ENCODE data around the gene IL18RAP. TPM values are rescaled to one million over a fixed set of nuclear protein-coding genes. Genes with fewer than 3 reads are reported as not detected.

IL18RAP gene
- total RNA-seq, 1 experiment from 2014 or later = not detected

DNA sequence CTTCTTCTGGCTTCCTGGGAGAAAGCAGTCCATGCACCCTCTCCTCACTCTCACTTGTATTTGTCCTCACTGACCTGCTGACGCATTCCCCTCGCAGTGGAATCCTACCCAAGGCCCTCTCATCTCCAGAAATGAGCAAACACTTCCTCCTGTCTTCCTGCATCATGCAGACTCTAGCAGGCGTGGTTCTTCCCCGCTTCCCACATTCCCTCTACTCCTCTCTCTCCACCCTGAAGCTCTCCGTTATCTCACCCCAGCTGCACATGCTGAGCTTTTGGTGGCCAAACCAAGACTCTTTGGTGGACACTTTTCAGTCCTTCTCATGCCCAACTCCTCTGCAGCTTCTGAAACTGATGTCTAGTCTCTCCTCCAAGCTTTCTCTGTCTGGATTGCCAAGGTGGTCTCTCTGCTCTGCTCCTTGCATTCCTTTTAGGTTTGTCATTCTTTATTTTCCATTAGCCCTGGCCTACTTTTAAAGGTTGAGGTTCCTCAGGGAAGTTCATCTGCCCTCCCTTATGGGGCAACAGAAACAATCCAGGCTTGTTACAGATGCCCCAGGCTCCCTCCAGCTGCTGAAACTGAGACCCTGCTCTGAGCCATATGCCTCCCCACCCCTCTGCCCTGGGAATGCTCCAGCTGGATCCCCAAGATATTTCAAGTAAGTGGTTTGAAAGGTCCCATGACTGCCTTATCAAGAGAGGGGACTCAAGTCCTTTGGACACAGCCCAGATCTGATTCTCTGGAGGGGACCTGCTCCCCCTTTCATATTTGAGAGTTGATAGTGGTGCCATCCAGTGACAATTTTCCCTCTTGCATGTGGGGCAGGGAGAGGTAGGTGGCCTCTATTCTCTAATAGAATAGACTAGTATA is 835 bp upstream of the IL18RAP start:
- Histone ChIP-seq H3K4me2 (ENCODE audit: insufficient read depth, insufficient read length, low read length) (no peak overlapping the region), H2BK120ac (ENCODE audit: low read depth, low read length, poor library complexity, severe bottlenecking) (no peak overlapping the region), H4K91ac (ENCODE audit: insufficient read length, low read depth, low read length) (no peak overlapping the region), H4K20me1 (ENCODE audit: control insufficient read depth, insufficient read depth, insufficient read length) (no peaks in the 10 kb centered on the region), H3K9ac (ENCODE audit: extremely low read depth, insufficient read length, low read length) (no peak overlapping the region), H3T11ph (ENCODE audit: low read length) (no peak overlapping the region), H3K18ac (ENCODE audit: insufficient read length, low read depth, low read length) (no peak overlapping the region), H3K4ac (ENCODE audit: low read depth, low read length) (no peak overlapping the region), H2BK15ac (ENCODE audit: low read depth, low read length) (no peak overlapping the region), H3K27me3 (ENCODE audit: insufficient read depth, low read length) (no peaks in the 10 kb centered on the region), H3K79me1 (ENCODE audit: insufficient read depth, low read depth, low read length, poor library complexity, severe bottlenecking) (no peaks in the 10 kb centered on the region), H3K4me1 (ENCODE audit: insufficient read depth, low read length) (no peaks in the 10 kb centered on the region), H3K14ac (ENCODE audit: insufficient read depth, low read length) (no peak overlapping the region), H3K9me3 (ENCODE audit: control insufficient read depth, low read depth, low read length) (no peaks in the 10 kb centered on the region), H4K5ac (ENCODE audit: insufficient read length, low read depth, low read length) (no peak overlapping the region), H3K27ac (ENCODE audit: insufficient read length, low read depth, low read length) (no peak overlapping the region), H2AFZ (ENCODE audit: low read length) (no peak overlapping the region), H2BK5ac (ENCODE audit: insufficient read length, low read length) (no peak overlapping the region), H2BK12ac (ENCODE audit: insufficient read length, low read depth, low read length) (no peak overlapping the region), H3K23me2 (ENCODE audit: insufficient read length, low read depth, low read length, poor library complexity, severe bottlenecking) (no peaks in the 10 kb centered on the region), H3K79me2 (ENCODE audit: insufficient read depth, low read length) (no peaks in the 10 kb centered on the region), H3K56ac (ENCODE audit: insufficient read length, low read depth, low read length) (no peak overlapping the region), H2BK20ac (ENCODE audit: low read depth, low read length, poor library complexity, severe bottlenecking) (no peak overlapping the region), H3K23ac (ENCODE audit: insufficient read length, low read depth, low read length) (no peak overlapping the region), H2AK5ac (ENCODE audit: insufficient read length, low read length) (no peak overlapping the region), H4K8ac (replicated peaks; ENCODE audit: insufficient read length, low read depth, low read length) (no peak overlapping the region)
- Mint-ChIP-seq H3K27me3 (ENCODE audit: low read depth) (peaks cover 18% of the 10 kb centered on the region), H3K4me1 (no peaks in the 10 kb centered on the region), H3K4me3 (no peak overlapping the region), H3K36me3 (ENCODE audit: insufficient read depth in 1 of 3, low read depth in 3 of 3) (no peaks in the 10 kb centered on the region), H3K27ac (no peak overlapping the region), H3K9me3 (peaks cover 4 to 5% of the 10 kb centered on the region in 2 experiments; a peak in 3 of 5 replicates)
- DNase-seq = no peak
- no CpG with 5 or more reads among the region's 5 CpGs for WGBS (ENCODE audit: extremely low coverage, insufficient read length, low lambda C conversion rate)
- TF ChIP-seq, protein P1, sequence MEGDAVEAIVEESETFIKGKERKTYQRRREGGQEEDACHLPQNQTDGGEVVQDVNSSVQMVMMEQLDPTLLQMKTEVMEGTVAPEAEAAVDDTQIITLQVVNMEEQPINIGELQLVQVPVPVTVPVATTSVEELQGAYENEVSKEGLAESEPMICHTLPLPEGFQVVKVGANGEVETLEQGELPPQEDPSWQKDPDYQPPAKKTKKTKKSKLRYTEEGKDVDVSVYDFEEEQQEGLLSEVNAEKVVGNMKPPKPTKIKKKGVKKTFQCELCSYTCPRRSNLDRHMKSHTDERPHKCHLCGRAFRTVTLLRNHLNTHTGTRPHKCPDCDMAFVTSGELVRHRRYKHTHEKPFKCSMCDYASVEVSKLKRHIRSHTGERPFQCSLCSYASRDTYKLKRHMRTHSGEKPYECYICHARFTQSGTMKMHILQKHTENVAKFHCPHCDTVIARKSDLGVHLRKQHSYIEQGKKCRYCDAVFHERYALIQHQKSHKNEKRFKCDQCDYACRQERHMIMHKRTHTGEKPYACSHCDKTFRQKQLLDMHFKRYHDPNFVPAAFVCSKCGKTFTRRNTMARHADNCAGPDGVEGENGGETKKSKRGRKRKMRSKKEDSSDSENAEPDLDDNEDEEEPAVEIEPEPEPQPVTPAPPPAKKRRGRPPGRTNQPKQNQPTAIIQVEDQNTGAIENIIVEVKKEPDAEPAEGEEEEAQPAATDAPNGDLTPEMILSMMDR (conservative IDR thresholded peaks at IDR 0.05) = no peak
